ENCODE measurements around the gene SERGEF. TPM values are rescaled to one million over a fixed set of nuclear protein-coding genes. Genes with fewer than 3 reads are reported as not detected.

Gene SERGEF
- total RNA-seq, 1 experiment from 2014 or later = 31.4 TPM

GRCh38 chr11:17772704-17773600, 239.9 kb downstream of the SERGEF start:
- H3K18ac ChIP-seq (ENCODE audit: insufficient read length, low read depth, low read length) = no peak overlapping the region
- H3K14ac ChIP-seq (ENCODE audit: insufficient read depth, low read length) = no peak overlapping the region
- peaks cover 1% of the 10 kb centered on the region for H3K27me3 Mint-ChIP-seq (ENCODE audit: low read depth)
- H3K4me1 Mint-ChIP-seq = peaks cover 4 to 5% of the 10 kb centered on the region in 2 experiments; a peak in 3 of 4 replicates
- no peak overlapping the region for H3T11ph ChIP-seq (ENCODE audit: low read length)
- no peak overlapping the region; a peak in 1 of 7 replicates for H3K27ac Mint-ChIP-seq
- no peak overlapping the region for H2BK15ac ChIP-seq (ENCODE audit: low read depth, low read length)
- no peak overlapping the region for H3K4ac ChIP-seq (ENCODE audit: low read depth, low read length)
- no peak overlapping the region for H4K5ac ChIP-seq (ENCODE audit: insufficient read length, low read depth, low read length)
- no peak overlapping the region for H2BK20ac ChIP-seq (ENCODE audit: low read depth, low read length, poor library complexity, severe bottlenecking)
- no peak overlapping the region for H4K8ac ChIP-seq (replicated peaks; ENCODE audit: insufficient read length, low read depth, low read length)
- H3K27me3 ChIP-seq (ENCODE audit: insufficient read depth, low read length) = no peaks in the 10 kb centered on the region
- H4K20me1 ChIP-seq (ENCODE audit: control insufficient read depth, insufficient read depth, insufficient read length) = no peaks in the 10 kb centered on the region
- H3K79me2 ChIP-seq (ENCODE audit: insufficient read depth, low read length) = no peaks in the 10 kb centered on the region
- H3K56ac ChIP-seq (ENCODE audit: insufficient read length, low read depth, low read length) = no peak overlapping the region
- WGBS (ENCODE audit: extremely low coverage, insufficient read length, low lambda C conversion rate) = no CpG with 5 or more reads among the region's 31 CpGs
- H3K9me3 ChIP-seq (ENCODE audit: control insufficient read depth, low read depth, low read length) = no peaks in the 10 kb centered on the region
- H2BK5ac ChIP-seq (ENCODE audit: insufficient read length, low read length) = no peak overlapping the region
- no peak overlapping the region for H3K23ac ChIP-seq (ENCODE audit: insufficient read length, low read depth, low read length)
- H3K9ac ChIP-seq (ENCODE audit: extremely low read depth, insufficient read length, low read length) = no peak overlapping the region
- no peak overlapping the region for H4K91ac ChIP-seq (ENCODE audit: insufficient read length, low read depth, low read length)
- TF ChIP-seq CTCF (conservative IDR thresholded peaks at IDR 0.05) = no peak
- no peaks in the 10 kb centered on the region for H3K4me1 ChIP-seq (ENCODE audit: insufficient read depth, low read length)
- H3K4me3 Mint-ChIP-seq = no peak overlapping the region
- H3K23me2 ChIP-seq (ENCODE audit: insufficient read length, low read depth, low read length, poor library complexity, severe bottlenecking) = no peaks in the 10 kb centered on the region
- no peak overlapping the region for H2AK5ac ChIP-seq (ENCODE audit: insufficient read length, low read length)
- H3K79me1 ChIP-seq (ENCODE audit: insufficient read depth, low read depth, low read length, poor library complexity, severe bottlenecking) = no peaks in the 10 kb centered on the region
- H2AFZ ChIP-seq (ENCODE audit: low read length) = no peak overlapping the region
- H2BK120ac ChIP-seq (ENCODE audit: low read depth, low read length, poor library complexity, severe bottlenecking) = no peak overlapping the region
- no peak overlapping the region for H3K27ac ChIP-seq (ENCODE audit: insufficient read length, low read depth, low read length)
- no peak overlapping the region for H3K4me2 ChIP-seq (ENCODE audit: insufficient read depth, insufficient read length, low read length)
- no peak for DNase-seq
- H3K9me3 Mint-ChIP-seq = no peaks in the 10 kb centered on the region
- H3K36me3 Mint-ChIP-seq (ENCODE audit: insufficient read depth in 1 of 3, low read depth in 3 of 3) = no peaks in the 10 kb centered on the region
- no peak overlapping the region for H2BK12ac ChIP-seq (ENCODE audit: insufficient read length, low read depth, low read length)
